Immature natural killer cell (primary cell): Measurements from ENCODE around the gene PRKCA. TPM values are rescaled to one million over a fixed set of nuclear protein-coding genes. Genes with fewer than 3 reads are reported as not detected.

Experiments used
- polyA plus RNA-seq, 3 donors: library from polyadenylated mRNA; unstranded; fragments of 300-500 nt; fragmentation: Illumina TruSeq; gene quantifications; one replicate each; pipeline ENCODE4 v1.2.3, GENCODE V29; 2021

PRKCA gene
- polyA plus RNA-seq, 3 donors from 2014 or later: 0.18 to 1.3 (median 0.28) TPM

Other genes starting within 250 kb of the PRKCA start
- under 1 TPM in 2 of 3 donors, not detected in 1; 0.13 to 0.25 TPM for gene CEP112, start 110.5 kb upstream of the PRKCA start, polyA plus RNA-seq
- not detected for gene APOH, start 73.2 kb upstream of the PRKCA start, polyA plus RNA-seq